Fibroblast of lung (primary cell): ENCODE results near the gene CAPN8. TPM values are rescaled to one million over a fixed set of nuclear protein-coding genes. Genes with fewer than 3 reads are reported as not detected.

Experiments used
- DNase-seq, 2 donors: peaks; one replicate each; pipeline versions ENCODE4 v3.0.0 to v3.0.0-alpha.2; 2010; ENCODE audit warnings: low read depth in 2 of 2
- H2AFZ ChIP-seq: 2 replicates; pipeline ENCODE4 v1.5.1; 2012; ENCODE audit warnings: low read length, control low read depth, inconsistent platforms
- H3K27ac ChIP-seq: 2 replicates; pipeline ENCODE4 v1.5.1; 2011; ENCODE audit warnings: low read length, control low read depth; ENCODE audit not compliant: insufficient read depth
- H3K27me3 ChIP-seq: 2 replicates; pipeline ENCODE4 v1.5.1; 2011; ENCODE audit warnings: mild to moderate bottlenecking, low read length; ENCODE audit not compliant: control insufficient read depth, insufficient read depth
- H3K36me3 ChIP-seq: 2 replicates; pipeline ENCODE4 v1.5.1; 2011; ENCODE audit warnings: low read length; ENCODE audit not compliant: control insufficient read depth, insufficient read depth
- H3K4me1 ChIP-seq: 2 replicates; pipeline ENCODE4 v1.5.1; 2011; ENCODE audit warnings: low read length; ENCODE audit not compliant: control insufficient read depth, insufficient read depth; ENCODE audit errors: extremely low read depth
- H3K4me2 ChIP-seq: 2 replicates; pipeline ENCODE4 v1.5.1; 2011; ENCODE audit warnings: low read length, control low read depth; ENCODE audit not compliant: insufficient read depth; ENCODE audit errors: extremely low read depth
- H3K4me3 ChIP-seq, 4 experiments: fragments of 200-600 bp in 1 of 4; sonication (generic) in 1 of 4; replicated peaks in 1 of 4; 2 replicates each; pipeline ENCODE4 v1.5.1; 2011 to 2016; ENCODE audit warnings: low read length in 4 of 4, low read depth in 3 of 4, mild to moderate bottlenecking in 3 of 4, control low read depth in 2 of 4, inconsistent platforms in 1 of 4, mixed read lengths in 1 of 4; ENCODE audit not compliant: insufficient read depth in 1 of 4; ENCODE audit errors: control extremely low read depth in 1 of 4
- H3K79me2 ChIP-seq: 2 replicates; pipeline ENCODE4 v1.5.1; 2012; ENCODE audit warnings: mild to moderate bottlenecking, low read length, inconsistent platforms; ENCODE audit not compliant: control insufficient read depth, insufficient read depth
- H3K9ac ChIP-seq: 2 replicates; pipeline ENCODE4 v1.5.1; 2011; ENCODE audit warnings: mild to moderate bottlenecking, low read length, control low read depth; ENCODE audit not compliant: insufficient read depth
- H3K9me3 ChIP-seq: 2 replicates; pipeline ENCODE4 v1.5.1; 2012; ENCODE audit warnings: low read depth, low read length; ENCODE audit not compliant: control insufficient read depth, insufficient read depth
- H4K20me1 ChIP-seq: 2 replicates; pipeline ENCODE4 v1.5.1; 2011; ENCODE audit warnings: low read length; ENCODE audit not compliant: control insufficient read depth, insufficient read depth; ENCODE audit errors: extremely low read depth
- EZH2 ChIP-seq: IDR thresholded peaks from 2 replicates; pipeline ENCODE4 v1.5.1; 2012; ENCODE audit warnings: low read length, control low read depth, mild to moderate bottlenecking; ENCODE audit errors: missing control alignments
- polyA plus RNA-seq, 2 donors: library from polyadenylated mRNA; depleted of rRNA in 1 of 2; stranded (reverse) in 1 of 2; unstranded in 1 of 2; fragments of >200 nt; gene quantifications; 2 replicates each; pipeline ENCODE4 v1.2.1, GENCODE V29; 2011 to 2012; ENCODE audit warnings: missing spikeins in 1 of 2
- total RNA-seq: library from RNA; depleted of rRNA; stranded (reverse); fragments of >200 nt; gene quantifications from 2 replicates; pipeline ENCODE4 v1.2.1, GENCODE V29; 2014
- TF ChIP-seq, protein P1 (sequence below), 2 donors: IDR thresholded peaks in 1 of 2; conservative IDR thresholded peaks in 1 of 2; 1 replicate in 1 of 2; 2 replicates in 1 of 2; pipeline ENCODE4 v1.5.1; 2011 to 2012; ENCODE audit warnings: low read length in 2 of 2, control low read depth in 1 of 2, inconsistent platforms in 1 of 2, low read depth in 1 of 2, mild to moderate bottlenecking in 1 of 2

The CAPN8 gene
- total and polyA plus RNA-seq, 2 donors (not counting 1 experiment from before 2014, with no cell fraction given) = not detected

- H2AFZ ChIP-seq = no peak overlapping the region
- H3K79me2 ChIP-seq = no peaks in the 10 kb centered on the region
- TF ChIP-seq EZH2 = no peak
- TF ChIP-seq, protein P1, sequence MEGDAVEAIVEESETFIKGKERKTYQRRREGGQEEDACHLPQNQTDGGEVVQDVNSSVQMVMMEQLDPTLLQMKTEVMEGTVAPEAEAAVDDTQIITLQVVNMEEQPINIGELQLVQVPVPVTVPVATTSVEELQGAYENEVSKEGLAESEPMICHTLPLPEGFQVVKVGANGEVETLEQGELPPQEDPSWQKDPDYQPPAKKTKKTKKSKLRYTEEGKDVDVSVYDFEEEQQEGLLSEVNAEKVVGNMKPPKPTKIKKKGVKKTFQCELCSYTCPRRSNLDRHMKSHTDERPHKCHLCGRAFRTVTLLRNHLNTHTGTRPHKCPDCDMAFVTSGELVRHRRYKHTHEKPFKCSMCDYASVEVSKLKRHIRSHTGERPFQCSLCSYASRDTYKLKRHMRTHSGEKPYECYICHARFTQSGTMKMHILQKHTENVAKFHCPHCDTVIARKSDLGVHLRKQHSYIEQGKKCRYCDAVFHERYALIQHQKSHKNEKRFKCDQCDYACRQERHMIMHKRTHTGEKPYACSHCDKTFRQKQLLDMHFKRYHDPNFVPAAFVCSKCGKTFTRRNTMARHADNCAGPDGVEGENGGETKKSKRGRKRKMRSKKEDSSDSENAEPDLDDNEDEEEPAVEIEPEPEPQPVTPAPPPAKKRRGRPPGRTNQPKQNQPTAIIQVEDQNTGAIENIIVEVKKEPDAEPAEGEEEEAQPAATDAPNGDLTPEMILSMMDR (conservative IDR thresholded peaks at IDR 0.05 in 1 of 2, IDR thresholded peaks at IDR 0.05 in 1 of 2; ENCODE audit: low read depth in 1 of 2, low read length in 2 of 2) = no peak
- no peak overlapping the region for H3K4me2 ChIP-seq
- no peak overlapping the region for H3K4me3 ChIP-seq
- no peaks in the 10 kb centered on the region for H3K9me3 ChIP-seq
- H3K9ac ChIP-seq = no peak overlapping the region
- H3K27me3 ChIP-seq = no peaks in the 10 kb centered on the region
- H3K4me1 ChIP-seq = peaks cover 2% of the 10 kb centered on the region
- H3K36me3 ChIP-seq = no peaks in the 10 kb centered on the region
- H4K20me1 ChIP-seq = no peaks in the 10 kb centered on the region
- no peak for DNase-seq
- no peak overlapping the region for H3K27ac ChIP-seq
Observed at GRCh38 chr1:223496883-223497282, 168.6 kb downstream of the CAPN8 start.

GRCh38 chr1:223494926-223495645 lies 170.4 kb downstream of the CAPN8 start:
- no peak for TF ChIP-seq EZH2
- TF ChIP-seq, protein P1 (conservative IDR thresholded peaks at IDR 0.05 in 1 of 2, IDR thresholded peaks at IDR 0.05 in 1 of 2; ENCODE audit: low read depth in 1 of 2, low read length in 2 of 2) = no peak
- peaks cover 2% of the 10 kb centered on the region for H3K4me1 ChIP-seq
- DNase-seq = no peak
- peaks cover 2% of the 10 kb centered on the region for H3K27me3 ChIP-seq
- H3K9ac ChIP-seq = no peak overlapping the region
- no peaks in the 10 kb centered on the region for H3K36me3 ChIP-seq
- H3K4me3 ChIP-seq = no peak overlapping the region
- H3K9me3 ChIP-seq = no peaks in the 10 kb centered on the region
- H2AFZ ChIP-seq = no peak overlapping the region
- H4K20me1 ChIP-seq = no peaks in the 10 kb centered on the region
- no peaks in the 10 kb centered on the region for H3K79me2 ChIP-seq
- no peak overlapping the region for H3K27ac ChIP-seq
- H3K4me2 ChIP-seq = no peak overlapping the region

GRCh38 chr1:223492044-223492443 lies 173.5 kb downstream of the CAPN8 start:
- H4K20me1 ChIP-seq = no peaks in the 10 kb centered on the region
- no peaks in the 10 kb centered on the region for H3K79me2 ChIP-seq
- TF ChIP-seq, protein P1 (conservative IDR thresholded peaks at IDR 0.05 in 1 of 2, IDR thresholded peaks at IDR 0.05 in 1 of 2; ENCODE audit: low read depth in 1 of 2, low read length in 2 of 2) = no peak
- no peak for TF ChIP-seq EZH2
- no peak for DNase-seq
- H3K4me3 ChIP-seq = no peak overlapping the region
- H3K36me3 ChIP-seq = no peaks in the 10 kb centered on the region
- no peak overlapping the region for H2AFZ ChIP-seq
- no peak overlapping the region for H3K4me2 ChIP-seq
- H3K9me3 ChIP-seq = no peaks in the 10 kb centered on the region
- H3K27me3 ChIP-seq = peaks cover 3% of the 10 kb centered on the region
- H3K9ac ChIP-seq = no peak overlapping the region
- H3K4me1 ChIP-seq = no peaks in the 10 kb centered on the region
- H3K27ac ChIP-seq = no peak overlapping the region

Other genes with a start within 250 kb of the CAPN8 start
- gene CAPN2, start 46.8 kb upstream of the CAPN8 start, total RNA-seq = 332 and 488 TPM in 2 replicates
- 318 and 387 TPM in 2 replicates for gene CAPN2, start 46.8 kb upstream of the CAPN8 start, polyA plus RNA-seq
- gene TP53BP2, start 180.2 kb upstream of the CAPN8 start, total RNA-seq = 25.4 and 30.4 TPM in 2 replicates
- 23.9 and 28.4 TPM in 2 replicates for gene TP53BP2, start 180.2 kb upstream of the CAPN8 start, polyA plus RNA-seq